Loucy (cell line): ENCODE data around the gene DAZL.

ENCODE experiments used
- H2AFZ ChIP-seq: fragments of 200-600 bp; sonication (generic); 2 replicates; pipeline ENCODE4 v1.6.0; 2016; ENCODE audit warnings: antibody characterized with exemption, mild to moderate bottlenecking, low read length, moderate library complexity
- H3F3A ChIP-seq: fragments of 200-600 bp; 2 replicates; pipeline ENCODE4 v1.6.0; 2016; ENCODE audit warnings: antibody characterized with exemption, low read depth, mild to moderate bottlenecking
- H3K27me3 ChIP-seq: fragments of 200-600 bp; sonication (generic); 2 replicates; pipeline ENCODE4 v1.6.1; 2014; ENCODE audit warnings: low read length, mild to moderate bottlenecking; ENCODE audit not compliant: insufficient read depth, poor library complexity, severe bottlenecking
- H3K36me3 ChIP-seq: fragments of 200-600 bp; sonication (generic); 2 replicates; pipeline ENCODE4 v1.6.1; 2016; ENCODE audit warnings: low read length; ENCODE audit not compliant: insufficient read depth
- H3K4me1 ChIP-seq: fragments of 200-600 bp; sonication (generic); 2 replicates; pipeline ENCODE4 v1.5.1; 2014; ENCODE audit warnings: low read length, mild to moderate bottlenecking; ENCODE audit not compliant: insufficient read depth, poor library complexity, severe bottlenecking
- H3K4me2 ChIP-seq: fragments of 200-600 bp; sonication (generic); 2 replicates; pipeline ENCODE4 v1.6.0; 2014; ENCODE audit warnings: antibody characterized with exemption, low read length, low read depth, mild to moderate bottlenecking; ENCODE audit not compliant: poor library complexity, severe bottlenecking
- H3K4me3 ChIP-seq: fragments of 200-600 bp; sonication (generic); 2 replicates; pipeline ENCODE4 v1.5.1; 2014; ENCODE audit warnings: low read length, mild to moderate bottlenecking, mixed read lengths; ENCODE audit not compliant: poor library complexity, severe bottlenecking
- H3K79me2 ChIP-seq: fragments of 200-600 bp; sonication (generic); 2 replicates; pipeline ENCODE4 v1.6.1; 2014; ENCODE audit warnings: low read length; ENCODE audit not compliant: insufficient read depth
- H3K9ac ChIP-seq: fragments of 200-600 bp; sonication (generic); 2 replicates; pipeline ENCODE4 v1.6.0; 2014; ENCODE audit warnings: mild to moderate bottlenecking, low read depth, low read length, moderate library complexity; ENCODE audit not compliant: poor library complexity, severe bottlenecking
- H3K9me2 ChIP-seq: fragments of 200-600 bp; sonication (generic); replicated peaks from 2 replicates; pipeline ENCODE4 v1.6.1; 2016; ENCODE audit warnings: low read depth, low read length, mixed read lengths
- H3K9me3 ChIP-seq: fragments of 200-600 bp; sonication (generic); 2 replicates; pipeline ENCODE4 v1.6.1; 2014; ENCODE audit warnings: mild to moderate bottlenecking, antibody characterized with exemption, low read length, low read depth; ENCODE audit not compliant: insufficient read depth
- H4K20me1 ChIP-seq: fragments of 200-600 bp; sonication (generic); 2 replicates; pipeline ENCODE4 v1.6.0; 2014; ENCODE audit warnings: antibody characterized with exemption, low read length, mild to moderate bottlenecking; ENCODE audit not compliant: insufficient read depth, poor library complexity, severe bottlenecking
- CTCF ChIP-seq: fragments of 200-600 bp; sonication (generic); conservative IDR thresholded peaks from 2 replicates; pipeline ENCODE4 v1.5.1; 2014; ENCODE audit warnings: mild to moderate bottlenecking, antibody characterized with exemption, low read length
- EZH2phosphoT487 ChIP-seq: fragments of 200-600 bp; IDR thresholded peaks from 2 replicates; pipeline ENCODE4 v1.6.1; 2018; ENCODE audit warnings: antibody characterized with exemption, mild to moderate bottlenecking, moderate library complexity, borderline replicate concordance

DAZL gene

GRCh38 chr3:16647668-16648067 lies 42.4 kb upstream of the DAZL start:
- Histone ChIP-seq H3K9me3 (no peaks in the 10 kb centered on the region), H3F3A (no peaks in the 10 kb centered on the region), H4K20me1 (no peaks in the 10 kb centered on the region), H3K4me3 (no peak overlapping the region), H3K9me2 (no peaks in the 10 kb centered on the region), H3K27me3 (no peaks in the 10 kb centered on the region), H3K4me1 (no peaks in the 10 kb centered on the region), H3K79me2 (no peaks in the 10 kb centered on the region), H3K9ac (no peak overlapping the region), H3K4me2 (no peak overlapping the region), H3K36me3 (no peaks in the 10 kb centered on the region), H2AFZ (no peak overlapping the region)
- TF ChIP-seq CTCF = no peak
- TF ChIP-seq EZH2phosphoT487 = no peak

GRCh38 chr3:16639806-16640205 lies 34.6 kb upstream of the DAZL start:
- Histone ChIP-seq H3F3A (no peaks in the 10 kb centered on the region), H3K4me2 (no peak overlapping the region), H3K9me2 (no peaks in the 10 kb centered on the region), H3K36me3 (no peaks in the 10 kb centered on the region), H3K4me1 (no peaks in the 10 kb centered on the region), H2AFZ (no peak overlapping the region), H3K79me2 (no peaks in the 10 kb centered on the region), H3K9me3 (no peaks in the 10 kb centered on the region), H3K4me3 (no peak overlapping the region), H4K20me1 (no peaks in the 10 kb centered on the region), H3K9ac (no peak overlapping the region), H3K27me3 (no peaks in the 10 kb centered on the region)
- TF ChIP-seq CTCF (no peak), EZH2phosphoT487 (no peak)

GRCh38 chr3:16633948-16634347 lies 28.7 kb upstream of the DAZL start:
- Histone ChIP-seq H3K9me2 (no peaks in the 10 kb centered on the region), H3K4me3 (no peak overlapping the region), H3K4me2 (no peak overlapping the region), H3K27me3 (no peaks in the 10 kb centered on the region), H2AFZ (no peak overlapping the region), H3K9ac (no peak overlapping the region), H3K4me1 (no peaks in the 10 kb centered on the region), H3K79me2 (no peaks in the 10 kb centered on the region), H3K9me3 (no peaks in the 10 kb centered on the region), H3F3A (no peaks in the 10 kb centered on the region), H3K36me3 (no peaks in the 10 kb centered on the region), H4K20me1 (no peaks in the 10 kb centered on the region)
- TF ChIP-seq CTCF (no peak), EZH2phosphoT487 (no peak)
